Keratinocyte (primary cell): ENCODE results near the gene ANO3. TPM values are rescaled to one million over a fixed set of nuclear protein-coding genes. Genes with fewer than 3 reads are reported as not detected.
A peak's percentile ranks its signal among the peaks of the same experiment; 100 is the strongest.

Experiments
- DNase-seq: peaks from one replicate; pipeline ENCODE4 v3.0.0-alpha.2; 2011; ENCODE audit warnings: low read depth, missing footprints, low spot score
- FAIRE-seq: peaks from 2 replicates; lab custom pipeline; 2011; peaks lifted over from hg19 to GRCh38; lab: Jason Lieb, UNC
- H2AFZ ChIP-seq: 2 replicates; pipeline ENCODE4 v1.6.0; 2012; ENCODE audit warnings: low read length, control low read depth, inconsistent platforms; ENCODE audit not compliant: control insufficient read depth
- H3K27ac ChIP-seq: 2 replicates; pipeline ENCODE4 v1.5.1; 2011; ENCODE audit warnings: low read length; ENCODE audit not compliant: control insufficient read depth, insufficient read depth
- H3K27me3 ChIP-seq: 3 replicates; pipeline ENCODE4 v1.6.0; 2011; ENCODE audit warnings: low read length; ENCODE audit not compliant: control insufficient read depth, insufficient read depth; ENCODE audit errors: extremely low read depth
- H3K36me3 ChIP-seq, 2 experiments: 2 replicates in 1 of 2; 3 replicates in 1 of 2; pipeline ENCODE4 v1.5.1; 2011; ENCODE audit warnings: low read length in 2 of 2, mild to moderate bottlenecking in 1 of 2; ENCODE audit not compliant: control insufficient read depth in 2 of 2, insufficient read depth in 2 of 2; ENCODE audit errors: extremely low read depth in 1 of 2
- H3K4me1 ChIP-seq: 3 replicates; pipeline ENCODE4 v1.5.1; 2011; ENCODE audit warnings: low read length; ENCODE audit not compliant: control insufficient read depth, insufficient read depth; ENCODE audit errors: extremely low read depth
- H3K4me2 ChIP-seq: 3 replicates; pipeline ENCODE4 v1.6.0; 2011; ENCODE audit warnings: low read depth, low read length; ENCODE audit not compliant: control insufficient read depth, insufficient read depth; ENCODE audit errors: extremely low read depth
- H3K4me3 ChIP-seq, 3 experiments: fragments of 200-600 bp in 1 of 3; sonication (generic) in 1 of 3; 2 replicates in 2 of 3; 3 replicates in 1 of 3; pipeline ENCODE4 v1.5.1; 2011 to 2016; ENCODE audit warnings: low read length in 3 of 3, mild to moderate bottlenecking in 3 of 3, control low read depth in 2 of 3, inconsistent platforms in 1 of 3, low read depth in 1 of 3, mixed read lengths in 1 of 3, mixed run types in 1 of 3, moderate library complexity in 1 of 3; ENCODE audit not compliant: control insufficient read depth in 2 of 3, insufficient read depth in 2 of 3; ENCODE audit errors: extremely low read depth in 1 of 3
- H3K79me2 ChIP-seq: 2 replicates; pipeline ENCODE4 v1.6.0; 2012; ENCODE audit warnings: low read length; ENCODE audit not compliant: control insufficient read depth, insufficient read depth
- H3K9ac ChIP-seq: 3 replicates; pipeline ENCODE4 v1.6.0; 2011; ENCODE audit warnings: low read length; ENCODE audit not compliant: control insufficient read depth, insufficient read depth; ENCODE audit errors: extremely low read depth
- H3K9me1 ChIP-seq: 3 replicates; pipeline ENCODE4 v1.6.0; 2011; ENCODE audit warnings: low read length; ENCODE audit not compliant: control insufficient read depth, insufficient read depth; ENCODE audit errors: extremely low read depth
- H3K9me3 ChIP-seq: 2 replicates; pipeline ENCODE4 v1.5.1; 2012; ENCODE audit warnings: low read depth, low read length; ENCODE audit not compliant: control insufficient read depth
- H4K20me1 ChIP-seq: 3 replicates; pipeline ENCODE4 v1.6.0; 2011; ENCODE audit warnings: low read length; ENCODE audit not compliant: control insufficient read depth, insufficient read depth; ENCODE audit errors: extremely low read depth
- CTCF ChIP-seq, 3 experiments: IDR thresholded peaks in 1 of 3; conservative IDR thresholded peaks in 1 of 3; optimal IDR thresholded peaks in 1 of 3; 2 replicates in 2 of 3; 3 replicates in 1 of 3; pipeline versions ENCODE3 to v1.5.1; 2011; ENCODE audit warnings: low read length in 3 of 3, mild to moderate bottlenecking in 3 of 3, moderate library complexity in 2 of 3, control low read depth in 1 of 3, inconsistent platforms in 1 of 3; ENCODE audit not compliant: insufficient read depth in 2 of 3; ENCODE audit errors: extremely low read depth in 1 of 3
- EZH2 ChIP-seq: IDR thresholded peaks from one replicate; pipeline ENCODE4 v1.6.1; 2012; ENCODE audit warnings: inconsistent platforms, mild to moderate bottlenecking, low read length, moderate library complexity
- dilution Hi-C: fragments of 300-500 bp; cut with MboI; formaldehyde crosslinking; loops from one replicate; pipeline ENCODE4 v1.7.0; 2020; ENCODE audit warnings: low sequenced_read_pairs; ENCODE audit not compliant: extremely low pct_ligation_motif_present
- polyA plus RNA-seq, 5 experiments: library from polyadenylated mRNA; depleted of rRNA in 3 of 5; stranded (reverse) in 3 of 5; stranded (forward) in 1 of 5; unstranded in 1 of 5; fragments of >200 nt; gene quantifications; 1 replicate in 1 of 5; 2 replicates in 3 of 5; 3 replicates in 1 of 5; pipeline versions ENCODE4 v1.2.1 to v1.2.3, GENCODE V29; 2011 to 2012; ENCODE audit warnings: missing spikeins in 2 of 5, low read depth in 1 of 5, low replicate concordance in 1 of 5

Gene ANO3
- polyA plus RNA-seq, 1 donor (not counting 4 experiments of a cell fraction or from before 2014, with no cell fraction given), result 0.01 TPM

- Histone ChIP-seq H3K27me3 (no peaks in the 10 kb centered on the region), H3K4me2 (peak overlapping the region; percentile 73), H3K9me3 (no peaks in the 10 kb centered on the region), H3K27ac (peak overlapping the region; percentile 54), H3K9me1 (no peaks in the 10 kb centered on the region), H3K4me3 (peak overlapping the region in 2 of 3 experiments; percentile 18 to 42), H3K9ac (no peak overlapping the region), H3K36me3 (no peaks in the 10 kb centered on the region), H3K4me1 (peaks cover 33% of the 10 kb centered on the region), H2AFZ (no peak overlapping the region), H3K79me2 (no peaks in the 10 kb centered on the region), H4K20me1 (no peaks in the 10 kb centered on the region)
- dilution Hi-C loops, result no loop called here
- peak; percentile 98 for FAIRE-seq
- no peak for TF ChIP-seq CTCF (optimal IDR thresholded peaks at IDR 0.05 in 1 of 3, IDR thresholded peaks at IDR 0.05 in 1 of 3, conservative IDR thresholded peaks at IDR 0.05 in 1 of 3; ENCODE audit: extremely low read depth in 1 of 3, insufficient read depth in 2 of 3, low read length in 3 of 3)
- no peak for TF ChIP-seq EZH2
- DNase-seq, result peak; percentile 62
These were observed 251.6 kb downstream of the ANO3 start for GRCh38 chr11:26583550-26583949.

GRCh38 chr11:26584818-26585217, 252.9 kb downstream of the ANO3 start:
- TF ChIP-seq CTCF (optimal IDR thresholded peaks at IDR 0.05 in 1 of 3, IDR thresholded peaks at IDR 0.05 in 1 of 3, conservative IDR thresholded peaks at IDR 0.05 in 1 of 3; ENCODE audit: extremely low read depth in 1 of 3, insufficient read depth in 2 of 3, low read length in 3 of 3), result no peak
- no peak for TF ChIP-seq EZH2

More at GRCh38 chr11:26584818-26585217, 252.9 kb downstream of the ANO3 start:
- H3K4me1 ChIP-seq, result peaks cover 20% of the 10 kb centered on the region
- no peak overlapping the region for H3K4me3 ChIP-seq
- dilution Hi-C loops, result no loop called here
- DNase-seq (no peak), FAIRE-seq (no peak)
- H3K27me3 ChIP-seq, result no peaks in the 10 kb centered on the region
- H3K27ac ChIP-seq, result no peak overlapping the region
- no peaks in the 10 kb centered on the region for H3K9me1 ChIP-seq
- H4K20me1 ChIP-seq, result no peaks in the 10 kb centered on the region
- no peaks in the 10 kb centered on the region for H3K36me3 ChIP-seq
- no peak overlapping the region for H3K4me2 ChIP-seq
- H3K9me3 ChIP-seq, result no peaks in the 10 kb centered on the region
- H3K79me2 ChIP-seq, result no peaks in the 10 kb centered on the region
- no peak overlapping the region for H2AFZ ChIP-seq
- no peak overlapping the region for H3K9ac ChIP-seq
